SH-SY5Y (cell line): ENCODE measurements around the gene CAPN15.

Experiments used
- GATA2 ChIP-seq: IDR thresholded peaks from 2 replicates; pipeline ENCODE4 v1.6.1; 2011; ENCODE audit warnings: mild to moderate bottlenecking, low read depth, low read length
- GATA3 ChIP-seq: IDR thresholded peaks from 2 replicates; pipeline ENCODE4 v1.6.1; 2011; ENCODE audit warnings: low read depth, mild to moderate bottlenecking, low read length, moderate library complexity

DNA sequence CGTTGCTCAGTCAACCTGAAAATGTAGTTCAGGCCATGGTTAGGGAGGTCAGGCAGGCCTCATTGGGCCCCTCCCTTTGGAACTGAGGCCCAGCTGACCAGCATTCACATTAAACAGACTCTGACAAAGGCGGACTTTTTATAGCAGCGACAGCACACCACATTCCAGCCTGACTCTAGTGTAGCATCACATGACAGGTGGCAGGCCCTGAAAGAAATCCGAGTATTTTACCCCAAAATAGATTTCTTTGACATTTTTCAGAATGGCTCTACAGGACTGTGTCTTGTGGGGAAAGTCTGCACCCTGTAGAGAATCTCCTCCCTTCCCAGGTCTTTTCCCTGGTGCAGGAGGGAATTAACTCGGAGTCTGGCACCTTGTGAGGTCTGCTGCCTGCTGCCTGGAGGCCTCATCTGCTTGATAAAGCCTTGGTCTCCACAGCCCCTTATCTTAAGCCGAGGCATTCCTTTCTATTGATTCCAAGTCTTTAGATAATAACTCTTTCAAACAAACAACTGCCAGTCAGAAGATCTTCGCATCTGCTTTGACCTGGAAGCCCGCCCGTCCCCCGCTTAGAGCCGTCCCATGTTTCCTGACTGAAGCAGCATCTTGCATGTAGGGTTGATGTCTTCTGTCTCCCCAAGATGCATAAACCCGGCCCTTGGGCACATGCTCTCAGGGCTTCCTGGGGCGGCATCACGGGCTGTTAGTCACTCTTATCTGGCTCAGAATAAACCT lies 44.0 kb upstream of the CAPN15 start:
- TF ChIP-seq GATA2 (no peak), GATA3 (no peak)
